ENCODE results near the gene TRAM2. TPM values are rescaled to one million over a fixed set of nuclear protein-coding genes. Genes with fewer than 3 reads are reported as not detected.

The TRAM2 gene
- total RNA-seq, 1 donor from 2014 or later, result 4.7 TPM

Other genes starting within 250 kb of the TRAM2 start
- 6.8 and 8.8 TPM in 2 replicates for gene PAQR8, start 214.9 kb downstream of the TRAM2 start, total RNA-seq
- 0.67 and 1.6 TPM in 2 replicates for gene EFHC1, start 156.7 kb downstream of the TRAM2 start, total RNA-seq
- 17.0 and 18.9 TPM in 2 replicates for gene TMEM14A, start 94.1 kb upstream of the TRAM2 start, total RNA-seq
- not detected in 2 replicates for gene GSTA2, start 186.4 kb upstream of the TRAM2 start, total RNA-seq
- gene GSTA1, start 226.8 kb upstream of the TRAM2 start, total RNA-seq, result not detected in 2 replicates

All from activated T-helper 2 cell treated with anti-CD3 and anti-CD28 coated beads, Interferon-gamma antibody, Interleukin-2, Interleukin-4, amounts not matched to agents 10 μg/mL and 5 μg/mL and 100 μg/mL, durations not matched to agents 14 hours and 24 hours and 36 hours (primary cell).